ENCODE results near the gene TBC1D22B. TPM values are rescaled to one million over a fixed set of nuclear protein-coding genes. Genes with fewer than 3 reads are reported as not detected.

Gene TBC1D22B
- total and polyA plus RNA-seq, 9 of the 15 experiments (the other 6 are each of a cell fraction or from before 2014, with no cell fraction given): 4.8 to 24.2 (median 13.5) TPM

DNA sequence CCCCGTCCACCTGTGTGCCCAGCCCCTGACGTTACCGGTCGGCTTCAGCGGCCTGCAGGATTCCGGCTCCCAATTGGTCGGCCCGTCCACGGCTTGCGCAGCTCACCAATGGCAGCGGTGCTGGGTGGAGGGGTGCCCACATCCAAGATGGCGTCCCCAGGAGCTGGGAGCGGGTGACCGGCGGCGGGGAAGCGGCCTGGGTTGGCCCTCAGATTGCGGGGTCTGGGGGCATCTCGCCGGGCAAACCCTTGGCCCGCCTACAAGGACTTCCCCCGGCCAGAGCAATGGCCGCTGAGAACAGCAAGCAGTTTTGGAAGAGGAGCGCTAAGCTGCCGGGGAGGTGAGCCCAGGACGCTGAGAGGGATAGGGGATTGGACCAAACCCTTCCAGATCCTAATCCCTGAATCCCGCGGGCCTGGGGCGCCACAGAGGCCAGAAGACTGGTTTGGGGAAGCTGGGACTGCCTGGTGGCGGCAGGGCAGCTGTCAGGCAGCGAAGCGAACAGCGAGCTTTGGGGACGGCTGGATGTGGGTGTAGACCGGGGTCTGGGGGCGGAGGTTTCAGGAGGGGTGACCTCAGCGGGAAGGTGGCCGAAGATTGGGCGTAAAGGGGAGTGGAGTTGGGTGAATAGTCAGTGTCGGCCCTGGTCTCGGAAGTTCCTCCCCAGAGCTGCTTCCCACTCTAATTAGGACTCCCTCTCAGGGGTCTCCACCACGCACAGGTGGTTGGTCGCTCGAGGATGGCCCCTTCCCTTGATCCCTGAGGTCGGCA, at the start of gene TBC1D22B, which contains the start of gene TMEM217 (continued):
- TF ChIP-seq ZMIZ1 (IDR thresholded peaks at IDR 0.05; ENCODE audit: low read depth in 2 of 2, low read length in 2 of 2) (0 out of 4 replicates have a peak, but pooled peaks of 1 of the 2 experiments have one; percentile 16), ILK (tag; IDR thresholded peaks at IDR 0.05; ENCODE audit: borderline replicate concordance, low read depth) (no peak), ZBTB1 (CRISPR knock-in tag; IDR thresholded peaks at IDR 0.05; ENCODE audit: borderline replicate concordance, low read depth) (peak; percentile 80), NKRF (IDR thresholded peaks at IDR 0.05; ENCODE audit: borderline replicate concordance) (peak; percentile 68), MLX (CRISPR knock-in tag; conservative IDR thresholded peaks at IDR 0.05) (no peak), ASH1L (IDR thresholded peaks at IDR 0.05; ENCODE audit: borderline replicate concordance, low read depth, partially characterized antibody) (peak; percentile 98), DACH1 (IDR thresholded peaks at IDR 0.05; ENCODE audit: partially characterized antibody) (peak; percentile 59), ZFPM2 (CRISPR knock-in tag; IDR thresholded peaks at IDR 0.05) (no peak), ZNF140 (CRISPR knock-in tag; IDR thresholded peaks at IDR 0.05) (no peak), BRCA1 (IDR thresholded peaks at IDR 0.05) (no peak), BRCA1 (CRISPR knock-in tag; IDR thresholded peaks at IDR 0.05) (no peak), MEF2A (IDR thresholded peaks at IDR 0.05; ENCODE audit: control insufficient read depth, low read depth, low read length) (no peak), PATZ1 (CRISPR knock-in tag; IDR thresholded peaks at IDR 0.05; ENCODE audit: borderline replicate concordance) (no peak), RFX1 (IDR thresholded peaks at IDR 0.05) (no peak)
